ENCODE data around the gene SIRT2. TPM values are rescaled to one million over a fixed set of nuclear protein-coding genes. Genes with fewer than 3 reads are reported as not detected.
"Not testable (repeated sequence)": the region's sequence is repeated elsewhere in the genome, so short reads cannot be mapped to it uniquely, and the experiment has no call there.

SIRT2 gene
- total RNA-seq, 1 donor from 2014 or later, result 10.9 TPM

- Histone ChIP-seq H2AFZ (replicated peaks) (no peak overlapping the region), H3K27ac (no peak overlapping the region), H3K4me3 (no peak overlapping the region), H3K4me2 (no peak overlapping the region), H3K9me3 (ENCODE audit: low read depth) (no peaks in the 10 kb centered on the region), H3K4me1 (peaks cover 3% of the 10 kb centered on the region), H3K9ac (no peak overlapping the region), H3F3A (ENCODE audit: low read depth) (peaks cover 3% of the 10 kb centered on the region), H3K36me3 (no peaks in the 10 kb centered on the region), H3K27me3 (peaks cover under 1% of the 10 kb centered on the region), H4K20me1 (ENCODE audit: low read depth) (no peaks in the 10 kb centered on the region), H3K79me2 (ENCODE audit: low read depth) (no peaks in the 10 kb centered on the region)
- Mint-ChIP-seq H3K9me3 (no peaks in the 10 kb centered on the region), H3K36me3 (peaks cover 9% of the 10 kb centered on the region), H3K27me3 (ENCODE audit: insufficient read depth, low read depth) (peaks cover 11% of the 10 kb centered on the region), H3K27ac (no peak overlapping the region), H3K4me1 (peaks cover 9% of the 10 kb centered on the region), H3K4me3 (peak overlapping the region; percentile 7)
- no peak for DNase-seq (ENCODE audit: low spot score)
- TF ChIP-seq EZH2phosphoT487 (IDR thresholded peaks at IDR 0.05) (no peak), CTCF (IDR thresholded peaks at IDR 0.05) (no peak), EZH2 (IDR thresholded peaks at IDR 0.05) (no peak)
These were observed 45.6 kb upstream of the SIRT2 start for GRCh38 chr19:38944981-38945506.

- H3K36me3 Mint-ChIP-seq, result peaks cover 9% of the 10 kb centered on the region
- no peak overlapping the region for H3K27ac Mint-ChIP-seq
- no peak overlapping the region for H3K9ac ChIP-seq
- DNase-seq (ENCODE audit: low spot score), result no peak
- H3K27ac ChIP-seq, result no peak overlapping the region
- H2AFZ ChIP-seq (replicated peaks), result no peak overlapping the region
- TF ChIP-seq EZH2phosphoT487 (IDR thresholded peaks at IDR 0.05) (no peak), EZH2 (IDR thresholded peaks at IDR 0.05) (no peak), CTCF (IDR thresholded peaks at IDR 0.05) (no peak)
- H3K4me3 Mint-ChIP-seq, result peak overlapping the region; percentile 24
- no peaks in the 10 kb centered on the region for H3K36me3 ChIP-seq
- peaks cover 9% of the 10 kb centered on the region for H3K27me3 Mint-ChIP-seq (ENCODE audit: insufficient read depth, low read depth)
- H3K4me1 ChIP-seq, result peaks cover 15% of the 10 kb centered on the region
- peaks cover 3% of the 10 kb centered on the region for H3F3A ChIP-seq (ENCODE audit: low read depth)
- peaks cover 13% of the 10 kb centered on the region for H3K4me1 Mint-ChIP-seq
- no peaks in the 10 kb centered on the region for H3K9me3 Mint-ChIP-seq
- no peak overlapping the region for H3K4me3 ChIP-seq
- H3K79me2 ChIP-seq (ENCODE audit: low read depth), result no peaks in the 10 kb centered on the region
- H4K20me1 ChIP-seq (ENCODE audit: low read depth), result no peaks in the 10 kb centered on the region
- no peaks in the 10 kb centered on the region for H3K9me3 ChIP-seq (ENCODE audit: low read depth)
- no peaks in the 10 kb centered on the region for H3K27me3 ChIP-seq
- no peak overlapping the region for H3K4me2 ChIP-seq
These were observed 43.2 kb upstream of the SIRT2 start for GRCh38 chr19:38942471-38943181.

DNA sequence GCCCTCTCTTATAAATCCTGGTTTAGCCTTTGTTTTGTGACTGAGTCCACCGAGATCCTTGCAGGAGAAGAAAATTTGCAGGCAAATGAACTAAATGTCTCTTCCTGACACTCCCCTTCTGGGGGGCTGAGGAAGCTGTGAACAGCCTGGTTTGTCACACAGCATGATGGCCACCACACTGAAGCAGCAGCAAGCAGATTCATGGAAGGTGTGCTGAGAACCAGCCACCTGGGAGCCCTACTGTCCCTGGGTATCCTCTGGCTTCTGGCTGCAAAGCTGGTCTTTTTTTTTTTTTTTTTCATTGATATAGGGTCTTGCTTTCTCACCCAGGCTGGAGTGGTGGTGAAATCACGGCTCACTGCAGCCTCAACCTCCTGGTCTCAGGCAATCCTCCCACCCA, 42.6 kb upstream of the SIRT2 start:
- H3K27me3 ChIP-seq, result no peaks in the 10 kb centered on the region
- no peak overlapping the region for H3K4me3 ChIP-seq
- no peak overlapping the region for H3K27ac ChIP-seq
- H2AFZ ChIP-seq (replicated peaks), result no peak overlapping the region
- no peaks in the 10 kb centered on the region for H3K36me3 ChIP-seq
- no peaks in the 10 kb centered on the region for H3K79me2 ChIP-seq (ENCODE audit: low read depth)
- DNase-seq (ENCODE audit: low spot score), result no peak
- H3K27ac Mint-ChIP-seq, result no peak overlapping the region
- peaks cover 9% of the 10 kb centered on the region for H3K27me3 Mint-ChIP-seq (ENCODE audit: insufficient read depth, low read depth)
- H3K9me3 Mint-ChIP-seq, result no peaks in the 10 kb centered on the region
- H3K4me2 ChIP-seq, result no peak overlapping the region
- peaks cover 13% of the 10 kb centered on the region for H3K4me1 Mint-ChIP-seq
- no peak overlapping the region for H3K9ac ChIP-seq
- H3K36me3 Mint-ChIP-seq, result peaks cover 9% of the 10 kb centered on the region
- H4K20me1 ChIP-seq (ENCODE audit: low read depth), result no peaks in the 10 kb centered on the region
- no peaks in the 10 kb centered on the region for H3K9me3 ChIP-seq (ENCODE audit: low read depth)
- TF ChIP-seq EZH2phosphoT487 (IDR thresholded peaks at IDR 0.05) (no peak), EZH2 (IDR thresholded peaks at IDR 0.05) (no peak), CTCF (IDR thresholded peaks at IDR 0.05) (no peak)
- no peak overlapping the region for H3K4me3 Mint-ChIP-seq
- H3K4me1 ChIP-seq, result peaks cover 15% of the 10 kb centered on the region
- H3F3A ChIP-seq (ENCODE audit: low read depth), result peaks cover 3% of the 10 kb centered on the region

DNA sequence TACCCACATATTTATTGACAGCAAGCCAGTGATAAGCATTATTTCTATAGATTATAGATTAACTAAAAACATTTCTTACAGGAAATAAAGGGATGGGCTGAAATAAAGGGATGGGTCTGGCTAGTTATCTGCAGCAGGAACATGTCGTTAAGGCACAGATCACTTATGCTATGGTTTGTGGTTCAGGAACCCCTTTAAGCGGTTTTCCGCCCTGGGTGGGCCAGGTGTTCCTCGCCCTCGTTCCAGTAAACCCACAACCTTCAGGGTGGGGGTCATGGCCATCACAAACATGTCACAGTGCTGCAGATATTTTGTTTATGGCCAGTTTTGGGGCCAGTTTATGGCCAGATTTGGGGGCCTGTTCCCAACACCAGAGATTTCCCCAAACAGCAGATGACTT, 42.0 kb upstream of the SIRT2 start:
- peaks cover 13% of the 10 kb centered on the region for H3K4me1 Mint-ChIP-seq
- peaks cover 15% of the 10 kb centered on the region for H3K4me1 ChIP-seq
- not testable (repeated sequence) for H3K4me3 ChIP-seq; H2AFZ ChIP-seq (replicated peaks); H3F3A ChIP-seq (ENCODE audit: low read depth); H4K20me1 ChIP-seq (ENCODE audit: low read depth); H3K9ac ChIP-seq; H3K4me3 Mint-ChIP-seq; H3K27ac ChIP-seq; H3K27me3 Mint-ChIP-seq (ENCODE audit: insufficient read depth, low read depth); DNase-seq (ENCODE audit: low spot score); H3K36me3 ChIP-seq; H3K9me3 Mint-ChIP-seq; H3K79me2 ChIP-seq (ENCODE audit: low read depth); H3K4me2 ChIP-seq; H3K36me3 Mint-ChIP-seq; H3K9me3 ChIP-seq (ENCODE audit: low read depth); H3K27ac Mint-ChIP-seq; H3K27me3 ChIP-seq

All from neural progenitor cell (in vitro differentiated cells).